Left ventricle myocardium inferior (tissue), 1 donor: ENCODE data around the gene RORC. TPM values are rescaled to one million over a fixed set of nuclear protein-coding genes. Genes with fewer than 3 reads are reported as not detected.
A peak's percentile ranks its signal among the peaks of the same experiment; 100 is the strongest.
"Not testable (repeated sequence)": the region's sequence is repeated elsewhere in the genome, so short reads cannot be mapped to it uniquely, and the experiment has no call there.

Experiments used
- DNase-seq: peaks from one replicate; pipeline ENCODE4 v3.0.0-alpha.2; 2020
- H3K27ac ChIP-seq: fragments of 200-600 bp; replicated peaks from 2 replicates; pipeline ENCODE4 v1.8.0; 2021
- H3K27me3 ChIP-seq: fragments of 200-600 bp; 2 replicates; pipeline ENCODE4 v1.8.0; 2021; ENCODE audit warnings: low read depth
- H3K36me3 ChIP-seq: fragments of 200-600 bp; 2 replicates; pipeline ENCODE4 v1.8.0; 2021
- H3K4me1 ChIP-seq: fragments of 200-600 bp; 2 replicates; pipeline ENCODE4 v1.8.0; 2021
- H3K4me3 ChIP-seq: fragments of 200-600 bp; 2 replicates; pipeline ENCODE4 v1.8.0; 2021; ENCODE audit warnings: mild to moderate bottlenecking, moderate library complexity
- H3K9me3 ChIP-seq: fragments of 200-600 bp; replicated peaks from 2 replicates; pipeline ENCODE4 v1.8.0; 2021
- CTCF ChIP-seq: fragments of 200-600 bp; IDR thresholded peaks from 2 replicates; pipeline ENCODE4 v1.8.0; 2021; ENCODE audit warnings: antibody characterized with exemption, mild to moderate bottlenecking, borderline replicate concordance
- intact Hi-C: fragments of 100-400 bp; cut with micrococcal nuclease; formaldehyde crosslinking; loops from one replicate; pipeline ENCODE4 v1.11.0; 2022
- total RNA-seq: library from RNA; stranded (reverse); fragmentation: NEBNext Ultra II Directional; extraction: Animal tissue kit (Norgen Biotek cat#: 25700); gene quantifications from one replicate; pipeline ENCODE4 v1.2.1, GENCODE V29; 2021
- donor health status: DM: no; HTN: yes; CAD: no; lungs with severe emphysema.

RORC gene
- total RNA-seq, 1 donor from 2014 or later = 10.3 TPM

GRCh38 chr1:151775894-151776664 lies 55.5 kb downstream of the RORC start:
- no peaks in the 10 kb centered on the region for H3K4me1 ChIP-seq
- H3K27me3 ChIP-seq = no peaks in the 10 kb centered on the region
- no peak for DNase-seq
- no peaks in the 10 kb centered on the region for H3K9me3 ChIP-seq
- H3K4me3 ChIP-seq = no peak overlapping the region
- H3K27ac ChIP-seq = no peak overlapping the region
- no peak for TF ChIP-seq CTCF
- peaks cover 71% of the 10 kb centered on the region for H3K36me3 ChIP-seq
- intact Hi-C loops = no loop called here

- Histone ChIP-seq H3K27me3 (no peaks in the 10 kb centered on the region), H3K36me3 (peaks cover 61% of the 10 kb centered on the region), H3K9me3 (no peaks in the 10 kb centered on the region), H3K27ac (no peak overlapping the region), H3K4me3 (no peak overlapping the region), H3K4me1 (no peaks in the 10 kb centered on the region)
- DNase-seq = no peak
- TF ChIP-seq CTCF = no peak
- intact Hi-C loops = no loop called here
These were observed 57.2 kb downstream of the RORC start for GRCh38 chr1:151774256-151774922.

GRCh38 chr1:151773702-151774101 lies 57.9 kb downstream of the RORC start:
- H3K27ac ChIP-seq = no peak overlapping the region
- H3K4me3 ChIP-seq = no peak overlapping the region
- TF ChIP-seq CTCF = no peak
- intact Hi-C loops = no loop called here
- no peaks in the 10 kb centered on the region for H3K4me1 ChIP-seq
- DNase-seq = no peak
- no peaks in the 10 kb centered on the region for H3K27me3 ChIP-seq
- peaks cover 54% of the 10 kb centered on the region for H3K36me3 ChIP-seq
- no peaks in the 10 kb centered on the region for H3K9me3 ChIP-seq

- H3K9me3 ChIP-seq, H3K27ac ChIP-seq, intact Hi-C loops, H3K4me3 ChIP-seq, DNase-seq, H3K27me3 ChIP-seq, H3K4me1 ChIP-seq: not testable (repeated sequence)
- peaks cover 13% of the 10 kb centered on the region for H3K36me3 ChIP-seq
These were observed 62.3 kb downstream of the RORC start for GRCh38 chr1:151769270-151769669.

- intact Hi-C loops = not testable (repeated sequence)
These were observed 63.1 kb downstream of the RORC start for GRCh38 chr1:151768351-151769066.

GRCh38 chr1:151763990-151764389 lies 67.6 kb downstream of the RORC start:
- peak overlapping the region; percentile 93 for H3K27ac ChIP-seq
- DNase-seq = no peak
- no peak for TF ChIP-seq CTCF
- H3K9me3 ChIP-seq = no peaks in the 10 kb centered on the region
- peak overlapping the region; percentile 86 for H3K4me3 ChIP-seq
- intact Hi-C loops = no loop called here
- no peaks in the 10 kb centered on the region for H3K27me3 ChIP-seq
- H3K4me1 ChIP-seq = peaks cover 25% of the 10 kb centered on the region
- H3K36me3 ChIP-seq = peaks cover 31% of the 10 kb centered on the region

More at GRCh38 chr1:151768351-151769066, 63.1 kb downstream of the RORC start:
- not testable (repeated sequence) for H3K27me3 ChIP-seq, H3K27ac ChIP-seq, H3K9me3 ChIP-seq, H3K36me3 ChIP-seq, DNase-seq, H3K4me3 ChIP-seq
- peaks cover 12% of the 10 kb centered on the region for H3K4me1 ChIP-seq
